Neutrophil (primary cell): ENCODE data around the gene TXNDC12.

Experiments used
- H3K27ac ChIP-seq: fragments of 200-600 bp; sonication (generic); 2 replicates; pipeline ENCODE4 v1.5.1; 2016; ENCODE audit warnings: mild to moderate bottlenecking, moderate library complexity
- H3K27me3 ChIP-seq: fragments of 200-600 bp; sonication (generic); 2 replicates; pipeline ENCODE4 v1.6.0; 2016; ENCODE audit warnings: mild to moderate bottlenecking
- H3K36me3 ChIP-seq: fragments of 200-600 bp; sonication (generic); 2 replicates; pipeline ENCODE4 v1.5.1; 2017
- H3K4me1 ChIP-seq, 2 experiments: fragments of 200-600 bp in 1 of 2; sonication (generic) in 1 of 2; 1 replicate in 1 of 2; 2 replicates in 1 of 2; pipeline versions ENCODE4 v1.5.1 to v1.6.1; 2013 to 2016; ENCODE audit warnings: low read depth in 1 of 2, low read length in 1 of 2, mild to moderate bottlenecking in 1 of 2, moderate library complexity in 1 of 2; ENCODE audit not compliant: control insufficient read depth in 1 of 2, insufficient read depth in 1 of 2
- H3K4me3 ChIP-seq, 2 experiments: fragments of 200-600 bp in 1 of 2; sonication (generic) in 1 of 2; 1 replicate in 1 of 2; 2 replicates in 1 of 2; pipeline ENCODE4 v1.5.1; 2013 to 2016; ENCODE audit warnings: low read depth in 1 of 2, low read length in 1 of 2, mild to moderate bottlenecking in 1 of 2, moderate library complexity in 1 of 2
- H3K9me3 ChIP-seq: fragments of 200-600 bp; sonication (generic); 2 replicates; pipeline ENCODE4 v1.5.1; 2016
- CTCF ChIP-seq: fragments of 200-600 bp; sonication (generic); IDR thresholded peaks from 2 replicates; pipeline ENCODE4 v1.5.1; 2016; ENCODE audit warnings: antibody characterized with exemption

Gene TXNDC12

GRCh38 chr1:52059888-52060287 lies 4.9 kb upstream of the TXNDC12 start:
- Histone ChIP-seq H3K27ac (no peak overlapping the region), H3K9me3 (no peaks in the 10 kb centered on the region), H3K36me3 (peaks cover 35% of the 10 kb centered on the region), H3K27me3 (no peaks in the 10 kb centered on the region), H3K4me3 (no peak overlapping the region), H3K4me1 (peaks cover 15 to 22% of the 10 kb centered on the region in 2 experiments)
- no peak for TF ChIP-seq CTCF

GRCh38 chr1:52059321-52059720 lies 4.3 kb upstream of the TXNDC12 start:
- Histone ChIP-seq H3K9me3 (no peaks in the 10 kb centered on the region), H3K27me3 (no peaks in the 10 kb centered on the region), H3K36me3 (peaks cover 31% of the 10 kb centered on the region), H3K27ac (no peak overlapping the region), H3K4me3 (no peak overlapping the region), H3K4me1 (peaks cover 18 to 28% of the 10 kb centered on the region in 2 experiments)
- TF ChIP-seq CTCF: no peak

- Histone ChIP-seq H3K27ac (peak overlapping the region; percentile 88), H3K36me3 (peaks cover 22% of the 10 kb centered on the region), H3K4me1 (peaks cover 26 to 36% of the 10 kb centered on the region in 2 experiments), H3K27me3 (no peaks in the 10 kb centered on the region), H3K9me3 (no peaks in the 10 kb centered on the region), H3K4me3 (no peak overlapping the region)
- TF ChIP-seq CTCF: no peak
These were observed 3.0 kb upstream of the TXNDC12 start for GRCh38 chr1:52057876-52058415.

GRCh38 chr1:52057255-52057654 lies 2.3 kb upstream of the TXNDC12 start:
- no peak for TF ChIP-seq CTCF
- no peaks in the 10 kb centered on the region for H3K9me3 ChIP-seq
- H3K27me3 ChIP-seq: no peaks in the 10 kb centered on the region
- H3K36me3 ChIP-seq: peaks cover 21% of the 10 kb centered on the region
- H3K4me1 ChIP-seq: peaks cover 26 to 36% of the 10 kb centered on the region in 2 experiments
- H3K27ac ChIP-seq: peak overlapping the region; percentile 88
- H3K4me3 ChIP-seq: peak overlapping the region; percentile 91 to 98

- no peaks in the 10 kb centered on the region for H3K9me3 ChIP-seq
- TF ChIP-seq CTCF: no peak
- peak overlapping the region; percentile 88 for H3K27ac ChIP-seq
- no peaks in the 10 kb centered on the region for H3K27me3 ChIP-seq
- H3K4me1 ChIP-seq: peaks cover 26 to 36% of the 10 kb centered on the region in 2 experiments
- peak overlapping the region; percentile 91 to 98 for H3K4me3 ChIP-seq
- H3K36me3 ChIP-seq: peaks cover 24% of the 10 kb centered on the region
These were observed 1.9 kb upstream of the TXNDC12 start for GRCh38 chr1:52056937-52057231.
